ENCODE results near the gene NUPR1. TPM values are rescaled to one million over a fixed set of nuclear protein-coding genes. Genes with fewer than 3 reads are reported as not detected.

Gene NUPR1
- total and polyA plus RNA-seq, 2 of the 13 experiments (the other 11 are each of a cell fraction or from before 2014, with no cell fraction given), result 18.0 to 25.6 TPM

GRCh38 chr16:28491970-28492474 is 46.8 kb downstream of the NUPR1 start, which contains the start of gene CLN3 (continued):
- TF ChIP-seq, protein P1, sequence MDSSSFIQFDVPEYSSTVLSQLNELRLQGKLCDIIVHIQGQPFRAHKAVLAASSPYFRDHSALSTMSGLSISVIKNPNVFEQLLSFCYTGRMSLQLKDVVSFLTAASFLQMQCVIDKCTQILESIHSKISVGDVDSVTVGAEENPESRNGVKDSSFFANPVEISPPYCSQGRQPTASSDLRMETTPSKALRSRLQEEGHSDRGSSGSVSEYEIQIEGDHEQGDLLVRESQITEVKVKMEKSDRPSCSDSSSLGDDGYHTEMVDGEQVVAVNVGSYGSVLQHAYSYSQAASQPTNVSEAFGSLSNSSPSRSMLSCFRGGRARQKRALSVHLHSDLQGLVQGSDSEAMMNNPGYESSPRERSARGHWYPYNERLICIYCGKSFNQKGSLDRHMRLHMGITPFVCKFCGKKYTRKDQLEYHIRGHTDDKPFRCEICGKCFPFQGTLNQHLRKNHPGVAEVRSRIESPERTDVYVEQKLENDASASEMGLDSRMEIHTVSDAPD (CRISPR knock-in tag; IDR thresholded peaks at IDR 0.05), result 0 out of 2 replicates have a peak, but pooled peaks have one; percentile 25
- TF ChIP-seq ZNF776 (CRISPR knock-in tag; IDR thresholded peaks at IDR 0.05) (no peak), ZNF460 (CRISPR knock-in tag; IDR thresholded peaks at IDR 0.05; ENCODE audit: borderline replicate concordance) (no peak; the same call in 1 of the 2 replicates), ZNF674 (CRISPR knock-in tag; IDR thresholded peaks at IDR 0.05; ENCODE audit: low read depth) (no peak), NR2C2 (CRISPR knock-in tag; IDR thresholded peaks at IDR 0.05; ENCODE audit: borderline replicate concordance) (peak; percentile 88), ZNF34 (CRISPR knock-in tag; IDR thresholded peaks at IDR 0.05; ENCODE audit: borderline replicate concordance) (no peak), RBAK (CRISPR knock-in tag; IDR thresholded peaks at IDR 0.05) (peak; percentile 86; the same call in 1 of the 2 replicates), HNRNPK (IDR thresholded peaks at IDR 0.05; ENCODE audit: low read depth, low read length, poor library complexity, severe bottlenecking) (no peak), SRF (IDR thresholded peaks at IDR 0.05; ENCODE audit: low read depth, low read length) (no peak), ZGPAT (CRISPR knock-in tag; IDR thresholded peaks at IDR 0.05) (peak; percentile 66; the same call in 1 of the 2 replicates), MNT (IDR thresholded peaks at IDR 0.05) (peak; percentile 94), POLR2AphosphoS5 (IDR thresholded peaks at IDR 0.05; ENCODE audit: low read depth, low read length) (peak; percentile 52), HNRNPL (IDR thresholded peaks at IDR 0.05; ENCODE audit: low read depth, low read length) (no peak), HDAC6 (IDR thresholded peaks at IDR 0.05; ENCODE audit: low read depth, low read length) (no peak), ZNF350 (CRISPR knock-in tag; IDR thresholded peaks at IDR 0.05; ENCODE audit: borderline replicate concordance, low read depth) (no peak; the same call in none of the 2 replicates), NCOA5 (CRISPR knock-in tag; IDR thresholded peaks at IDR 0.05) (no peak), NR0B2 (CRISPR knock-in tag; IDR thresholded peaks at IDR 0.05) (peak; percentile 80), TRIM24 (CRISPR knock-in tag; IDR thresholded peaks at IDR 0.05) (no peak), ELF3 (CRISPR knock-in tag; IDR thresholded peaks at IDR 0.05) (peak; percentile 93)
- TF ChIP-seq, protein P2, sequence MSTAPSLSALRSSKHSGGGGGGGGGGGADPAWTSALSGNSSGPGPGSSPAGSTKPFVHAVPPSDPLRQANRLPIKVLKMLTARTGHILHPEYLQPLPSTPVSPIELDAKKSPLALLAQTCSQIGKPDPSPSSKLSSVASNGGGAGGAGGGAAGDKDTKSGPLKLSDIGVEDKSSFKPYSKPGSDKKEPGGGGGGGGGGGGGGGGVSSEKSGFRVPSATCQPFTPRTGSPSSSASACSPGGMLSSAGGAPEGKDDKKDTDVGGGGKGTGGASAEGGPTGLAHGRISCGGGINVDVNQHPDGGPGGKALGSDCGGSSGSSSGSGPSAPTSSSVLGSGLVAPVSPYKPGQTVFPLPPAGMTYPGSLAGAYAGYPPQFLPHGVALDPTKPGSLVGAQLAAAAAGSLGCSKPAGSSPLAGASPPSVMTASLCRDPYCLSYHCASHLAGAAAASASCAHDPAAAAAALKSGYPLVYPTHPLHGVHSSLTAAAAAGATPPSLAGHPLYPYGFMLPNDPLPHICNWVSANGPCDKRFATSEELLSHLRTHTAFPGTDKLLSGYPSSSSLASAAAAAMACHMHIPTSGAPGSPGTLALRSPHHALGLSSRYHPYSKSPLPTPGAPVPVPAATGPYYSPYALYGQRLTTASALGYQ (CRISPR knock-in tag; IDR thresholded peaks at IDR 0.05), result no peak
- TF ChIP-seq, protein P3, sequence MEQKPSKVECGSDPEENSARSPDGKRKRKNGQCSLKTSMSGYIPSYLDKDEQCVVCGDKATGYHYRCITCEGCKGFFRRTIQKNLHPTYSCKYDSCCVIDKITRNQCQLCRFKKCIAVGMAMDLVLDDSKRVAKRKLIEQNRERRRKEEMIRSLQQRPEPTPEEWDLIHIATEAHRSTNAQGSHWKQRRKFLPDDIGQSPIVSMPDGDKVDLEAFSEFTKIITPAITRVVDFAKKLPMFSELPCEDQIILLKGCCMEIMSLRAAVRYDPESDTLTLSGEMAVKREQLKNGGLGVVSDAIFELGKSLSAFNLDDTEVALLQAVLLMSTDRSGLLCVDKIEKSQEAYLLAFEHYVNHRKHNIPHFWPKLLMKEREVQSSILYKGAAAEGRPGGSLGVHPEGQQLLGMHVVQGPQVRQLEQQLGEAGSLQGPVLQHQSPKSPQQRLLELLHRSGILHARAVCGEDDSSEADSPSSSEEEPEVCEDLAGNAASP (CRISPR knock-in tag; IDR thresholded peaks at IDR 0.05; ENCODE audit: borderline replicate concordance), result 0 out of 2 replicates have a peak, but pooled peaks have one; percentile 30
